Activated T-cell treated with anti-CD3 and anti-CD28 coated beads for 24 hours (primary cell): ENCODE results near the gene LBHD1.
A peak's percentile ranks its signal among the peaks of the same experiment; 100 is the strongest.
"Not testable (repeated sequence)": the region's sequence is repeated elsewhere in the genome, so short reads cannot be mapped to it uniquely, and the experiment has no call there.

Experiments
- DNase-seq: peaks from one replicate; pipeline ENCODE4 v3.0.0-alpha.2; 2020; ENCODE audit warnings: low read depth

LBHD1 gene

DNA sequence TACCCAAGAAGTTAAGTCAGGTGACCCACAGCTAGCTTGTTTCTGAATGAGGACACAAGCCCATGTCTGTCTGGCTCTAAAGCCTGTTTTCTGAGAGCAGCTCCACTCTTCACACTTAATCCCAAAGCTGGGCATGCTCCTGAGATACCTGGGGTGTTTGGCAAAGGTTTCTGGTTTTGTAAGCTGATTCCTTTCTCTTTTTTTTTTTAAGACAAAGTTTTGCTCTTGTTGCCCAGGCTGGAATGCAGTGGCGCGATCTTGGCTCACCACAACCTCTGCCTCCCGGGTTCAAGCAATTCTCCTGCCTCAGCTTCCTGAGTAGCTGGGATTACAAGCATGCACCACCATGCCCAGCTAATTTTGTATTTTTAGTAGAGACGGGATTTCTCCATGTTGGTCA, 21.6 kb upstream of the LBHD1 start:
- not testable (repeated sequence) for DNase-seq

DNA sequence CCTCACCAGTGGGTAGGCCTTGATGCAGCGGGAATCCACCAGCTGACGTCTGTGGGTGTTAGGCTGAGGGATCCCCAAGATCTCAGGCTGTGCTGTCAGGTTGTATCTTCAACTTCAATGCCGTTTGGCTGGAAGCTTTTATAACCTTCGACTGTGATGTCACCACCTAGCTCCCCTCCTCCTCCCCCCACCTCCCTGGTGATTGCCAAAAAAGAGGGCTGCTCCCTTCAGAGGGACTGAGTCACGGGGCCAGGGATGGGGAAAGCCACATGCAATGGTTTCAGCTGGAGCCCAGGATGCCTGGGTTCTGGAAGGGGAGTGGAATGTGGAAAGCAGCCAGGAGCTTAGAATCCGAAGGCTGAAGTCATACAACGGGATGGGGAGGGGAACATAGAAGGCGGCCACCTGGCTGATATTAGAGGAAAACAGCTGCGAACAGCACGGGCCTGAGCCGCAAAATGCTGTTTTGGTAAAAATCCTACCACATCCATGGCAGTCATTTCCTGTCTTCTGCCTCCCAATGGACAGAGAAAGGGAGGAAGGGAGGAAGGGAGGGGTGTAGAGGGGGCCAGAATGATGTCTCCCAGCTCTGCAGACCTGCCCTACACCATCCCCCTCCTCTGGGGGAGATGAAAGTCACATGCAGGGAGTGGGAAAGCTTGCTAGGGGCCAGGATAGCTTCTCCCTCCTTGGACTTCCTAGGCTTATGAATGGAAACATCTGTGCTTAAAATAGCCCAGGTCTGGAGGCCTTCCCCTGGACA, 17.5 kb upstream of the LBHD1 start, which contains the start of gene LRRN4CL:
Gene LRRN4CL (minus strand): TSS at position 110 of the 763 bp plus-strand sequence. CDS start 1,022 bp downstream, outside the sequence.
- DNase-seq = no peak

DNA sequence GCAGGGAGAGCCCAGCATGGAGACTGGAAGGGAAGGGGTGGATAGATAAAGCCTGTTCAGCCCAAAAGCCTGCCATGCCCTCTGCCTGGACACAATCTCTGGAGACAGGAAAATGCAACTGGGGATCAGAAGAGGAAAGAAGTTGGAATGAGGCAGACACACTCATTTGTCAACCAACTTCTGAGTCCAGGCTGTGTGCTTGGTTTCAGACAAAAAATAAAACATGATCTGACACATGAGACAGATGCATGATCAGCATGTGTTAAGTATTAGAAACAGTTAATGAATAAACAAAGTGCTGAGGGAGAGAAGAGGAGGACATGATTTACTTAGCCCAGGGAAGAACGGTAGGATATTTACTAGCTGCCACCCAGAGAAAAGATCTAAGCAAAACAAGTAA, 16.4 kb upstream of the LBHD1 start:
- DNase-seq = no peak

DNA sequence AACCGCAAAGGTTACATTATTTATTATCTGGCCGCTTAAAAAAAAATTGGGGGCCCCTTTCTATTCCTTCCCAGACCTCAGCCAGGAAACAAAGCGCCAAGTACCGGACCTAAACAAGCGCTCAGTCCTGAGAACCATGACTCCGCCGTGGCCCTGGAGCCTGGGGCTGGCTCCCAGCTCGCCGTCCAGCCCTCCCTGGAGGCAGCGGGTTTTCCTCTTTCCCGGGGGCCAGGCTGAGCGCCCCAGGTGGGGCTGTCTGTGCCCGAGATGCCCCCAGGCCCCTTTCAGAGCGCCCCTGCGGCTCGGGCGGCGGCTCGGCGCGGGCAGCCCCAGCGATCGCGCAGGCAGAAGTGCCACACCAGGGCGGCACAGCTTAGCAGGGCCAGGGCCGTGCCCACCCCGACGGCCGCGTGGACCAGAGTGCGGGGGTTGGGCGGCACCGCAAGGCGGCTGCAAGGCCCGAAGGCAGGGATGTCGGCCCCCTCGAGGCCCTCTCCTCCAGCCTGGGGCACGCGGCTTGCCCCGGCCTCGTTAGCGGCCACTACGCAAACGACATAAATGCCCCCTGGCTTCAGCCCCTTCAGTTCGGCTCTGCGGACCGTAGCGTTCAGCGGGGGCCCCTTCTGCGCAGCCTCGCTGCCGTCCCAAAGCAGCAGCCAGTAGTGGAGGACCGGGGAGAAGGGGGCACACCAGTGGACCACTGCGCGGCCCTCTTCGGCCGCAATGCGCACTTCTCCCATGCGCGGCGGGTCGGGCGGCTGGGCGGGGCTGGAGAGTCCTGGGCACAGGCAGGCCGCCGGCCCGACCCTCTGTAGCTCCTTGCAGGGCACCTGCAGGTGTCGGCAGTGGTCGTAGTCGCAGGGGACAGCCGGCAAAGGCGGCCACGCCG, 15.7 kb upstream of the LBHD1 start:
- DNase-seq = no peak

DNA sequence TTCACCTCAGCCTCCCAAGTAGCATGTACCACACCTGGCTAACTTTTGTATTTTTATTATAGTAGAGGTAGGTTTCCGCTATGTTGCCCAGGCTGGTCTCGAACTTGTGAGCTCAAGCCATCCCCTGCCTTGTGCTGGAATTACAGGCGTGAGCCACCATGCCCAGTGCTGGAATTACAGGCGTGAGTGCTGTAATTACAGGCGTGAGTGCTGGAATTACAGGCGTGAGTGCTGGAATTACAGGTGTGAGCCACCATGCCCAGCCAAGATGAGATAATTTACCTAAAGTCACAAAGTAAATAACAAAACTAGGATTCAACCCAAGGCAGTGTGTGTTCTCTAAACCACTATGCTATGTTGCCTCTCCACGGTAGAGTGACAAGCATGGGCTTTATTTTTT, 10.5 kb upstream of the LBHD1 start:
- DNase-seq = no peak

DNA sequence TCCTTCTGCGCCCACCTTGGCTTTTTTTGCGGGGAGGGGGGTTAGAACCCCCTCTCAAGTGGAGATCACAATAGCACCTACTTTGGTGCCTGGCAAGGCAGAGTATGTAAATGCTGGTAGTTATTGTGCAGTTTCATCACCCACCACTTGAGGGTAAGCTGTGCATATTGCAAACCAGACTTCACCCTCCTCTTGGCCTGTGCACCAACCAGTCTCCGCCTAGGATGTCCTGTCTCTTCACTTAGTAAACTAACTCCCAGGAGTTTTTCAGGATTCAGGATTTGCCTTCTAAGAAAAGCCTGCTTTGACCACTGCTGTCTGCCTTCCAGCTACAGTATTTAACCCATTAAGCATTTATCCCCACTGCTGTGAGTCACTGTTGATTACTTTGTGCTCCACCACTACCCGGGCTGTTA, 8.8 kb upstream of the LBHD1 start:
- peak; percentile 23 for DNase-seq

DNA sequence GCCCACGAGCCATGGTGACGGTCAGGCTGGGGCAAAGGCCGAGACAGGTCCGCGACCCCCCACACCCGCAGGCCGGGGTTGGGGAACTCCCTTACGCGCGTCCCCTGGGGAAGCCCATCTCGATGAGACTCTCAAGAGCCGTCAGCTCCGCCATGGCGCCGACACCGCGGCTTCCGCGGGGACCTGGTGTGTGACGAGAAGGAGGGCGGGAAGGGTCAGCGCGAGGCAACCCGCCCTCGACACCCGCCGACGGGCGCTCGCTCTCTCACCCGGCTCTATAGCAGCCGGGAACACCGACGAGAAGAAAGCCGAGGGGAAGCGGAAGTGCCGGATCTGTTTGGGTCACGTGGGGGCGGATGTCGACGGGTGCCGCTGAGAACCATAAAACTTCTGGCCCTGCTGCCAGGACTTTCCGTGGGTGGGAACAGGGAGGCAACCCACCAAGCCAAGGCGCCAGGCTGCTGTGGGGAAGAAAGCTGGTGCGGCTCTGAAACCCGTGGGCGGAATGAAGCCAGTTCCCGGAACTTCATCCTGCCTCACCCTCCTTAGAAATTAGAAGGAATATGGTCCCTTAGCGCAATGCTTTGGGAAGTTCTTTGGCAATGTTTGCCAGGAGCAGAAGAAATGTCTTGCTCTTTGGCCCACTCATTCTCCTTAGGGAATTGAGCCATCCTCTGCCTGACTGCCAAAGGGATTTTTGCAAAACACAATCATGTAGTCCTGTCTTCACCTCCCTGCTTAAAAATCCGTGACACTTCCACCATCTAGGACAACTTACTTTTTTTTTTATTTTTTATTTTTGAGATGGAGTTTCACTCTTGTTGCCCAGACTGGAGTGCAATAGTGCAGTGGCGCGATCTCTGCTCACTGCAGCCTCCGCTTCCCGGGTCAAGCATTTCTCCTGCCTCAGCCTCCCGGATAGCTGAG, 7.0 kb upstream of the LBHD1 start, which contains the start of gene UBXN1:
Gene UBXN1 (minus strand): TSS at position 304 of the 927 bp plus-strand sequence. CDS start 150 bp downstream, at position 154.
- peak; percentile 85 for DNase-seq

DNA sequence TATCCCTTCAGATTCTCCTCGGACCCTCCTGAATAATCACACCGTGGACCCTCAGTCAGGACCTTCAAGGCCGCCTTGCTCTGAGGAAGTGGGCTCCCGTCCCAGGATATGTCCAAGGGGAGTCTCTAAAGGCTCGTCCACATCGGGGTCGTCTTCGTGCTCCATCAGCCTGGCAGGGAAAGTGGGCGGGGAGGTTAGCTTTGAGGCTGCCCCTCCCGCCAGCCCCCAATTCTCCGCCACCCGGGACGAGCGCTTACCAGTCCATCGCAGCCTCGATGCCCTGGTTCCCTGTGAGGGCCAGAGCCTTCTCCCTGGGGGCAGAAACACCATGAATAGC, 6.3 kb upstream of the LBHD1 start:
- no peak for DNase-seq

DNA sequence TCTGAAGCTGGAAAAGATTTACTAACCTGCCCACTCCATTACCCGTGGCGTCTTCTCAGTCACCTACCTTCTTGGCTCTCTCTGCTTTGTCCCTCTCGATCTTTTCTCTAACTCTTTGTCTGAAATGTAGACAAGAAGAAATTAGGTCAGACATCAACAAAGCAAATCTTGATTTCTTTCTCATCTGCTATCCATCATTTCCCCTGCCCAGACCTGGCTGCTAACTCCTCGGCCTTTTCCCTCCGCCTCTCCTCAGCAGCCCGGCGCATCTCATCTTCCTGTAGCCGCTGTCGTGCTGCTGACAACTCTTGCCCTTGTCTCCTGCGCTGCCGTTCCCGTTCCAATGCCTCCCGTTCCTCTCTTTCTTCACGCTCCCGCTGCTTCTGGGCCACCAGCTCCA, 5.6 kb upstream of the LBHD1 start:
- no peak for DNase-seq

DNA sequence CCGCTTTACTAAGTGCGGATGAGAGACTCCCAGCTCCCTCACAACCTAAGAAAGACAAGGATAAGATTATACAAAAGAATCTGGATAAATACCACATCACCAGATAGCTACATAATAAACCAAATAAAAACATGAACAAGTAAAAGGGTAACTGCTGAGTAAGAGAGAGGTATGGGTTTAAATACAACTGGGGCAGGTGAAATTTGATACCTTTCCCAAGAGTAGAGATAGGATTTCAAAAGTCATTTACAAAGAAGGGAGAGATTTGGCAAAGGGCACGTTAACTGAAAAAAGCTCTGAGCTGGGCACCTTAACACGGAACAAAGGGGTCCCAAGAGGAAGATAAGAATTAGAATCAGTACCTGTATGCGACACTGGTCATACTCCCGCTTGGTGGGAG, 5.1 kb upstream of the LBHD1 start:
- DNase-seq = no peak

DNA sequence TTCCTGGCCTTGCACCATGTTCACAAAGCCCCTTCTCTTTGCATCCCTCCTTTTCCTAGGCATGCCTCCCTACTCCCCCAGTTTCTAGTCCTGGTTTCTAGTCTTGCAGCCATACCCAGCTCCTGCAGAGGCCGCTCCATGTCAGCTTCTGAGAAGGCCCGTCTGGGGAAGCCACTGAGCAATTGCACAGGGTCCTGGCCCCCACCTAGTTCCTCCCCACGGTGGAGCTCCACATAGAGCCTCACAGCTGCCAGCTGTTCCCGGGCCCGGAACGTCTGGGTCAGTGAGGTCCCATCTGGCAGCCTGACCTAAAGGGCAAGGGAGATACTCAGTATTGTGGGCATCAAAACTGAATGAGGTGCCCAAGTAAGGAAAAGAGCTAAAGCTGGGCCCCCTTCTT, 4.6 kb upstream of the LBHD1 start:
- no peak for DNase-seq

DNA sequence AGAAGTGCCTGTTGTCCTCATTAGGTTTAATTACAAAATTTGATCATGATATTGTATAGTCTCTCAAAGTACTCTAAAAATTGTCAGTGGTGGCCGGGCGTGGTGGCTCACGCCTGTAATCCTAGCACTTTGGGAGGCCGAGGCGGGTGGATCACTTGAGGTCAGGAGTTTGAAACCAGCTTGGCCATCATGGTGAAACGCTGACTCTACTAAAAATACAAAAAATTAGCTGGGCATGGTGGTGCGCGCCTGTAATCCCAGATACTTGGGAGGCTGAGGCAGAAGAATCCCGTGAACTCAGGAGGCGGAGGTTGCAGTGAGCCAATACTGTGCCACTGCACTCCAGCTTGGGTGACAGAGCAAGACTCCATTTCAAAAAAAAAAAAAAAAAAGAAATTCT, 3.3 kb upstream of the LBHD1 start:
- not testable (repeated sequence) for DNase-seq

DNA sequence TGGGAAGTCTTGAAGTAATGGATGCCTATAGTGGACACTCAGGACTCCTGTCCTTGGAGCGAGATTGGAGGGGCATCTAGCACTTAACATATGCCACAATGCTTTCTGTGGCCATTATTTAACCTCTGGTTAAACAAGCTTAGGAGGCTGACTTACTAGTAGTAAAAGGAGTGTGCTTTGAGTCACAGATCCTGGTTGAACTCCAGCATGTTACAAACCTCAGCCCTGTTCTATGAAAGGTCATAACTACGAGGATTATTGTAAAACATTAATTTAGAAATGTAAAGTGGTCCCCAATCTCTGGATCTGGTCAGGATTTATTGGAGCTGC, 1.1 kb upstream of the LBHD1 start:
- no peak for DNase-seq

DNA sequence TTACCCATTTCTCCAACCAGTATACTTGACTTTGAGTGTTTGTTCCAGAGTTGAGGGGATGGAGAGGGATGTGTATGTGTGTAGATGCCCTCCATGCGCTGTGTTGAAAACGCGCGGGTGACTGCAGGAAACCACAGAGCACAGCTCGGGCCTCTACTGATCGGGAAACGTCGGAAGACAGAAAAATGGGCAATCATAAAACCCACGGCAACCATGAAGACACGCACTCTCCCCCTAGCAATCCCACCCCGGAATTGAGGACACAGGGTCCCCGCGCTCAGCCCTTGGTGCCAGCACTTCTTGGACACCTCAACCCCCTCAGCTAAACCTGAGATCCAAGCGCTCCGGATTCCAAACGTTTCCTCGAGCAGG, 845 bp downstream of the LBHD1 start:
- DNase-seq = no peak

DNA sequence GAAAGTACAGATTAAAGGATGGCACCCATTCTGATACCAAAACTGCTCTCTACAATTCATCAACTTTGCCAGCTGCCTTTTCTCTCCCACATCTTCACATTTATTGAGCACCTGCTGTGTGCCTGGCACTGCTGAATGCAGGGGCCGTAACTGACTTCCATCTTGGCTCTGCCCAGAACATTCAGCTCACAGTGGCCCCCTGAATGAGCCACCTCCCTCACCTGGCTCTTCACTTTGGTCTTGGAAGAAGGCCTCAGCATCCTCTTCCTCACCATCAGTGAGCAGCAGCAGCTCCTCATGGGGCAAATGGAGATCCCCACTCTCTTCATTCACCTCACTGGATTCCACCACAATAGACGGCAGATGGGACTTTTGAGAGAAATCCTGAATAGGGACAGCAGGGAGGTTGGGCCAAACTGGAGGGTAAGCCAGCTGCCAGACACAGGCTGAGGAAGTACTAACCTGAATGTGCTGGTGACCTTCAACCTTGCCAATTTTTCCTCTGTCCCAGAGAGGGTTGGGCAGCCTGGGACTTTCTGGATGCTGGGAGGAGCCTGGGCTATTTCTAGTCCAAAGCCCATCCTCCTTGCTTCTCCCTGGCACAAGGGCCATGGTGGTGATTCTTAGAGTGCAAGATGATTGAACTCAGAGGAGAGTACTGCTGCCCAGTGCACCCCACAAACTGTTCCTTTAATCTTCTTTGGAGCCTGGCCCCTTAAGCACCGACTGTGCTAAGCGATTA, 2.5 kb downstream of the LBHD1 start:
- no peak for DNase-seq

DNA sequence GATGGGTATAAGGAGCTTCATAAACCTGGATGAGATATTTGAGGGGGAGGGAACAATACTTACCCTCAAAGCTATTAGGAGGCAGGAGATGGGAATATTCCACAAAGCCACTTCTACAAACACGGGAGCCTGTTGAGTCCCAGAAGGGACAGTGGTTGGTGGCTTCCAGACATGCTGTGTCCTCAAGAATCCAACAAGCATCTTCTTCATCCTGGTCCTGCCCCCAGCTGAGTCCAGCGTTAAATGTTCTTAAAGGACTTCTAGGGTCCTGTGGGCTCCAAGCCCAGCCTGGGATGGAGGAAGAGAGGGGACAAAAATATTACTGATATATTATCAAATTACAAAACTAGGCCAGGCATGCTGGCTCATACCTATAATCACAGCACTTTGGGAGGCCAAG, 4.6 kb downstream of the LBHD1 start:
- DNase-seq = no peak

DNA sequence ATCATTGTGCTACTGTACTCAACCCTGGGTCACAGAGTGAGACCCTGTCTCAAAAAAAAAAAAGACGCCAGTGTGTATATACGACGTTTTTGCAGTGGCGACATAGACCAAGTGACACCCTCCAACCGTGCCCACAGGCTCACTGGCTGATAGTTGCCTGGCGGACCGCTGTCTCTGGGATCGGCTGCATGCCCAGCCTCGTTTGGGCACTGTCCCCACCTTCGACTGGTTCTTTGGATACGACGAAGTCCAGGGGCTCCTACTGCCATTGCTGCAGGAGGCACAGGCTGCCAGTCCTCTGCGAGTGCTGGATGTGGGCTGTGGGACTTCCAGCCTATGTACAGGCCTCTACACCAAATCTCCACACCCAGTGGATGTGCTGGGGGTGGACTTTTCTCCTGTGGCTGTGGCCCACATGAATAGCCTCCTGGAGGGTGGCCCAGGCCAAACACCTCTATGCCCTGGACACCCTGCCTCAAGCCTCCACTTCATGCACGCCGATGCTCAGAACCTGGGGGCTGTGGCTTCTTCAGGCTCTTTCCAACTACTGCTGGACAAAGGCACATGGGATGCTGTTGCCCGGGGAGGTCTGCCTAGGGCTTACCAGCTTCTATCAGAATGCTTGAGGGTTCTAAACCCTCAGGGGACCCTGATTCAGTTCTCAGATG, 5.7 kb downstream of the LBHD1 start:
- DNase-seq = no peak

DNA sequence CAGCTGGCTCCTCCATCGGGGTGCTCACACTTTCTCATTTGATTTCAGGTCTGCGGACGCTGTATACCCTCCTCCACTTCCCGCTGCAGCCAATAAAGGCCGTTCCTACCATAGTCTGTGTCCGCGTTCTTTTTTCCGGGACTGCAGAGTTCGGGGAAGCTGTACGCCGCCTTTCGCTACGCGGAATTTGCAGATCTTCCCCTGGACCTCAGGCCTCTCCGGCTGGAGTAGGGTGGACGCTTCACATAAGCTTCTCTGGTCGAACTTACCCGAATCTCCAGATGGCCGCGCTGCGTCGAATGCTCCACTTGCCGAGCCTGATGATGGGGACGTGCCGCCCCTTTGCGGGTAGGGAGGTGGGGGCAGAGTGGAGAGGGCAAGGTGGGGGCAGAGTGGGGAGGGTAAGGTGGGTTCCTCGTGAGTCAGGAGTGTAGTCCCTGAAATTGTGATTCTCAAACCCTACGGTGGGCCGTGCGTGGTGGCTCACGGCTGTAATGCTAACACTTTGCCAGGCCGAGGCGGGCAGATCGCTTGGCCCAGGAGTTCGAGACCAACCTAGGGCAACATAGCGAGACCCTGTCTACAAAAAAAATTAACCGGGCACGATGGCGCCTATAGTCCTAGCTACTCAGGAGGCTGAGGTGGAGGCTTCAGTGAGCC, 6.3 kb downstream of the LBHD1 start:
- peak; percentile 61 for DNase-seq

DNA sequence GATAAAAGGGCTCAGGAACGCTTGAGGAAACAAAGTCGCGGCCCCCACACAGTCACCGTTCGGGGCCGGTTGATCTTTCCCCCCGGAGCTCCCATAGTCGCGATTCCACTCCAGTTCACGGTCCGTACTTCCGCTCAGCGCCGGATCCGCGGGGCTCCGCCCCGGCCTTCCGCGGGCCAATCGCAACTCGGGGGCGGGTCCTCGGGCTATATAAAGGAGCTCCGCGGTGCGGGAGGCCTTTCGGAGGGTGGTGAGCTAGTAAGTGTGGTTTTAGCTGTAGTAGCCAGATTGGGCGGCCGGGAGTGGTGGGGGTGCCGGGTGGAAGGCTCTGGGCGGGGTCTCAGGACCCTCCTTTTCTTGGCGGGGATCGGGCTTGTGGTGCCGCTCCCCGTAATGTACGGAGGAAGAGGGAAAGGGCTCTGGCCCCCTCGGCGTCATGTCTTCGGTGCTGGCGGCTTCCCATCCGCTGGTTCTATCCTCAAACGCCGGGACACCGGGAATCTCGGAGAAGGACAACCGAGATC, 6.9 kb downstream of the LBHD1 start, which contains the start of the genes C11orf98 and CSKMT:
Gene C11orf98 (minus strand): TSS at position 136 of the 524 bp plus-strand sequence. CDS start 41 bp downstream, at position 95.
Gene CSKMT (plus strand): TSS at position 238 of the 524 bp plus-strand sequence. CDS start 568 bp downstream, outside the sequence.
- peak; percentile 95 for DNase-seq
